HFF-Myc (cell line): ENCODE results near the gene NDNF.

Source experiments
- DNase-seq: peaks from one replicate; pipeline ENCODE4 v3.0.0-alpha.2; 2011; ENCODE audit warnings: low read depth; ENCODE audit errors: extremely low read depth
- H3K4me3 ChIP-seq: replicated peaks from 2 replicates; pipeline ENCODE4 v1.5.1; 2011; ENCODE audit warnings: low read depth, mild to moderate bottlenecking, control low read depth, low read length
- CTCF ChIP-seq: IDR thresholded peaks from 2 replicates; pipeline ENCODE4 v1.5.1; 2012; ENCODE audit warnings: mild to moderate bottlenecking, low read depth, low read length, control low read depth; ENCODE audit errors: missing control alignments

NDNF gene

GRCh38 chr4:121091941-121092340, 19.6 kb upstream of the NDNF start:
- no peak overlapping the region for H3K4me3 ChIP-seq
- DNase-seq: no peak
- no peak for TF ChIP-seq CTCF

- no peak for TF ChIP-seq CTCF
- no peak for DNase-seq
- no peak overlapping the region for H3K4me3 ChIP-seq
These were observed 16.5 kb upstream of the NDNF start for GRCh38 chr4:121088867-121089266.

- H3K4me3 ChIP-seq: no peak overlapping the region
- no peak for DNase-seq
- no peak for TF ChIP-seq CTCF
These were observed 7.0 kb upstream of the NDNF start for GRCh38 chr4:121079376-121079775.

GRCh38 chr4:121077496-121077895, 5.2 kb upstream of the NDNF start:
- DNase-seq: no peak
- no peak overlapping the region for H3K4me3 ChIP-seq
- no peak for TF ChIP-seq CTCF

GRCh38 chr4:121076416-121076815, 4.1 kb upstream of the NDNF start:
- no peak for TF ChIP-seq CTCF
- DNase-seq: no peak
- H3K4me3 ChIP-seq: no peak overlapping the region

- DNase-seq: no peak
- H3K4me3 ChIP-seq: no peak overlapping the region
These were observed 1.5 kb upstream of the NDNF start for GRCh38 chr4:121073672-121074381.

More at GRCh38 chr4:121073672-121074381, 1.5 kb upstream of the NDNF start:
- no peak for TF ChIP-seq CTCF
